SU-DHL-6 (cell line): ENCODE results near the gene ATP11A.

Source experiments
- H2AFZ ChIP-seq: fragments of 200-600 bp; sonication (generic); 2 replicates; pipeline ENCODE4 v1.6.1; 2014; ENCODE audit warnings: low read depth, mild to moderate bottlenecking, moderate library complexity, mixed read lengths, antibody characterized with exemption, low read length; ENCODE audit not compliant: severe bottlenecking
- H3F3A ChIP-seq: fragments of 200-600 bp; shearing (Covaris generic); 2 replicates; pipeline ENCODE4 v1.6.0; 2016; ENCODE audit warnings: antibody characterized with exemption, mild to moderate bottlenecking; ENCODE audit not compliant: insufficient read depth
- H3K27ac ChIP-seq: fragments of 200-600 bp; sonication (generic); 2 replicates; pipeline ENCODE4 v1.5.1; 2016; ENCODE audit warnings: low read depth, mild to moderate bottlenecking, low read length, moderate library complexity, mixed read lengths
- H3K27me3 ChIP-seq: fragments of 200-600 bp; sonication (generic), shearing (Covaris generic); 2 replicates; pipeline ENCODE4 v1.6.0; 2014; ENCODE audit warnings: mild to moderate bottlenecking, low read length
- H3K36me3 ChIP-seq: fragments of 200-600 bp; sonication (generic); 2 replicates; pipeline ENCODE4 v1.6.1; 2014; ENCODE audit warnings: mild to moderate bottlenecking, low read length, mixed read lengths
- H3K4me2 ChIP-seq: fragments of 300-600, 200-600 bp; shearing (Covaris generic), sonication (generic); 2 replicates; pipeline ENCODE4 v1.6.0; 2014; ENCODE audit warnings: low read length, low read depth, mild to moderate bottlenecking; ENCODE audit not compliant: poor library complexity, severe bottlenecking
- H3K4me3 ChIP-seq: fragments of 200-600 bp; sonication (generic); 2 replicates; pipeline ENCODE4 v1.5.1; 2014; ENCODE audit warnings: antibody characterized with exemption, low read length, mild to moderate bottlenecking, mixed read lengths; ENCODE audit not compliant: insufficient read depth, poor library complexity, severe bottlenecking
- H3K79me2 ChIP-seq: fragments of 200-600 bp; sonication (generic); 2 replicates; pipeline ENCODE4 v1.6.1; 2014; ENCODE audit warnings: mild to moderate bottlenecking, low read length, moderate library complexity; ENCODE audit not compliant: insufficient read depth
- H3K9ac ChIP-seq: fragments of 200-600 bp; sonication (generic); 2 replicates; pipeline ENCODE4 v1.7.0; 2014; ENCODE audit warnings: mild to moderate bottlenecking, low read length
- H3K9me2 ChIP-seq: fragments of 200-600 bp; sonication (generic); replicated peaks from 2 replicates; pipeline ENCODE4 v1.6.1; 2014; ENCODE audit warnings: low read length; ENCODE audit not compliant: insufficient read depth
- H3K9me3 ChIP-seq: fragments of 200-600 bp; sonication (generic); 2 replicates; pipeline ENCODE4 v1.6.1; 2014; ENCODE audit warnings: low read length, mixed read lengths; ENCODE audit not compliant: insufficient read depth
- H4K20me1 ChIP-seq: fragments of 200-600 bp; sonication (generic); 2 replicates; pipeline ENCODE4 v1.6.1; 2014; ENCODE audit warnings: low read depth, mild to moderate bottlenecking, antibody characterized with exemption, low read length, moderate library complexity, mixed read lengths
- CTCF ChIP-seq: fragments of 200-600 bp; sonication (generic); IDR thresholded peaks from one replicate; pipeline ENCODE4 v1.5.1; 2017; ENCODE audit warnings: antibody characterized with exemption, mild to moderate bottlenecking, low read length, moderate library complexity; ENCODE audit not compliant: insufficient read depth, poor library complexity, severe bottlenecking
- EZH2phosphoT487 ChIP-seq: fragments of 200-600 bp; sonication (generic), shearing (Covaris generic); conservative IDR thresholded peaks from 2 replicates; pipeline ENCODE4 v1.6.1; 2018; ENCODE audit warnings: mild to moderate bottlenecking, antibody characterized with exemption, low read length, moderate library complexity, mixed read lengths

The ATP11A gene

GRCh38 chr13:112854321-112854720, 164.5 kb downstream of the ATP11A start:
- no peak overlapping the region for H3K4me2 ChIP-seq
- H3K27me3 ChIP-seq, result no peaks in the 10 kb centered on the region
- no peaks in the 10 kb centered on the region for H3K79me2 ChIP-seq
- no peak for TF ChIP-seq EZH2phosphoT487
- no peak for TF ChIP-seq CTCF
- no peaks in the 10 kb centered on the region for H3F3A ChIP-seq
- no peak overlapping the region for H2AFZ ChIP-seq
- no peaks in the 10 kb centered on the region for H3K9me3 ChIP-seq
- no peak overlapping the region for H3K27ac ChIP-seq
- no peak overlapping the region for H3K9ac ChIP-seq
- H3K36me3 ChIP-seq, result no peaks in the 10 kb centered on the region
- H3K4me3 ChIP-seq, result no peak overlapping the region
- H4K20me1 ChIP-seq, result no peaks in the 10 kb centered on the region
- H3K9me2 ChIP-seq, result no peaks in the 10 kb centered on the region

- H3K27ac ChIP-seq, result no peak overlapping the region
- no peak overlapping the region for H3K4me3 ChIP-seq
- no peak overlapping the region for H2AFZ ChIP-seq
- H3F3A ChIP-seq, result no peaks in the 10 kb centered on the region
- H3K9me2 ChIP-seq, result no peaks in the 10 kb centered on the region
- no peak overlapping the region for H3K4me2 ChIP-seq
- no peaks in the 10 kb centered on the region for H3K79me2 ChIP-seq
- no peaks in the 10 kb centered on the region for H4K20me1 ChIP-seq
- no peak overlapping the region for H3K9ac ChIP-seq
- no peaks in the 10 kb centered on the region for H3K27me3 ChIP-seq
- TF ChIP-seq EZH2phosphoT487, result no peak
- TF ChIP-seq CTCF, result no peak
- H3K9me3 ChIP-seq, result no peaks in the 10 kb centered on the region
- no peaks in the 10 kb centered on the region for H3K36me3 ChIP-seq
These were observed 166.0 kb downstream of the ATP11A start for GRCh38 chr13:112855859-112856258.

GRCh38 chr13:112857914-112858490, 168.2 kb downstream of the ATP11A start:
- Histone ChIP-seq H3K4me2 (no peak overlapping the region), H3K4me3 (no peak overlapping the region), H2AFZ (no peak overlapping the region), H3K79me2 (no peaks in the 10 kb centered on the region), H3K27me3 (no peaks in the 10 kb centered on the region), H3K36me3 (no peaks in the 10 kb centered on the region), H3F3A (no peaks in the 10 kb centered on the region), H3K9ac (no peak overlapping the region), H3K9me3 (no peaks in the 10 kb centered on the region), H3K9me2 (no peaks in the 10 kb centered on the region), H3K27ac (no peak overlapping the region), H4K20me1 (no peaks in the 10 kb centered on the region)
- no peak for TF ChIP-seq CTCF
- no peak for TF ChIP-seq EZH2phosphoT487
